Psoas muscle (tissue), 7 donors: ENCODE measurements around the gene MYO1E. TPM values are rescaled to one million over a fixed set of nuclear protein-coding genes. Genes with fewer than 3 reads are reported as not detected.

Experiments used
- polyA plus RNA-seq, 3 donors: library from polyadenylated mRNA; stranded (reverse); fragments of 200-250 nt; gene quantifications; one replicate each; pipeline ENCODE4 v1.2.3, GENCODE V29; 2013
- total RNA-seq, 4 donors: library from RNA; stranded (reverse); fragmentation: NEBNext Ultra II Directional in 2 of 4; extraction: Animal tissue kit (Norgen Biotek cat#: 25700) in 2 of 4; gene quantifications; one replicate each; pipeline versions ENCODE4 v1.2.1 to v1.2.4, GENCODE V29; 2021 to 2023
- donor health status: healthy with polysubstance abuse.
- donor health status: DM: no; HTN: no; CAD: no; lungs with moderate emphysema.
- donor health status: Bipolar disorder and iron deficiency.
- donor health status: healthy.
- donor health status: DM: no; HTN: no; CAD: no.
- donor health status: DM: no; HTN: no; CAD: no.
- donor health status: DM: yes; HTN: yes; CAD: no.

Gene MYO1E
- total and polyA plus RNA-seq, 7 donors: 10.0 to 53.7 (median 26.3) TPM

Other genes starting within 250 kb of the MYO1E start
- gene LDHAL6B, start 166.0 kb downstream of the MYO1E start, total RNA-seq: not detected
- gene LDHAL6B, start 166.0 kb downstream of the MYO1E start, polyA plus RNA-seq: under 1 TPM in 2 of 3 donors, not detected in 1; 0.06 TPM
- 1 to 10 TPM in 1 of 4 donors, under 1 TPM in 3; 0.32 to 1.2 (median 0.35) TPM for gene FAM81A, start 65.3 kb upstream of the MYO1E start, total RNA-seq
- 1 to 10 TPM in 1 of 3 donors, under 1 TPM in 2; 0.55 to 1.4 (median 0.60) TPM for gene FAM81A, start 65.3 kb upstream of the MYO1E start, polyA plus RNA-seq
- under 1 TPM in 1 of 4 donors, not detected in 3; 0.53 TPM for gene GCNT3, start 238.9 kb upstream of the MYO1E start, total RNA-seq
- gene GCNT3, start 238.9 kb upstream of the MYO1E start, polyA plus RNA-seq: under 1 TPM in 2 of 3 donors, not detected in 1; 0.01 to 0.08 TPM